VCaP (cell line): Measurements from ENCODE around the gene PLCL2.

Experiments used
- H3K27ac ChIP-seq: fragments of 450-650 bp; 2 replicates; pipeline ENCODE4 v1.5.1; 2017
- TF ChIP-seq, protein P1 (sequence below): fragments of 450-650 bp; conservative IDR thresholded peaks from 2 replicates; pipeline ENCODE4 v1.5.1; 2017; ENCODE audit warnings: mild to moderate bottlenecking, moderate library complexity

Gene PLCL2

DNA sequence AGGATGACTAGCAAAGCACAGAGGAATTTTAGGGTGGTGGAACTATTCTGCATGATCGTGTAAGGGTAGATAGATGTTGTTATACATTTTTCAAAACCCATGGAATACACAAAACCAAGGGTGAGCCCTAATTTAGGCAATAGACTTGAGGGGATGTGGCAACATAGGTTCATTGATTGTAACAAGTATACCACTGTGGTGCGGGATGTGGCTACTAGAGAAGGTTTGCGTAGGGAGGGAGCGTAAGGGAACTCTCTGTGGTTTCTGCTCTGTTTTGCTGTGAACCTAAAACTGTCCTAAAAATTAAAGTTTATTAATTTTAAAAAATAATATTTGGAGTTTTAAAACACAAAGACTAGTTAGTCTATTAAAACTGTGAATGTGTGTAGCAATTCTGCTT is 202.8 kb downstream of the PLCL2 start:
- no peak overlapping the region for H3K27ac ChIP-seq
- TF ChIP-seq, protein P1, sequence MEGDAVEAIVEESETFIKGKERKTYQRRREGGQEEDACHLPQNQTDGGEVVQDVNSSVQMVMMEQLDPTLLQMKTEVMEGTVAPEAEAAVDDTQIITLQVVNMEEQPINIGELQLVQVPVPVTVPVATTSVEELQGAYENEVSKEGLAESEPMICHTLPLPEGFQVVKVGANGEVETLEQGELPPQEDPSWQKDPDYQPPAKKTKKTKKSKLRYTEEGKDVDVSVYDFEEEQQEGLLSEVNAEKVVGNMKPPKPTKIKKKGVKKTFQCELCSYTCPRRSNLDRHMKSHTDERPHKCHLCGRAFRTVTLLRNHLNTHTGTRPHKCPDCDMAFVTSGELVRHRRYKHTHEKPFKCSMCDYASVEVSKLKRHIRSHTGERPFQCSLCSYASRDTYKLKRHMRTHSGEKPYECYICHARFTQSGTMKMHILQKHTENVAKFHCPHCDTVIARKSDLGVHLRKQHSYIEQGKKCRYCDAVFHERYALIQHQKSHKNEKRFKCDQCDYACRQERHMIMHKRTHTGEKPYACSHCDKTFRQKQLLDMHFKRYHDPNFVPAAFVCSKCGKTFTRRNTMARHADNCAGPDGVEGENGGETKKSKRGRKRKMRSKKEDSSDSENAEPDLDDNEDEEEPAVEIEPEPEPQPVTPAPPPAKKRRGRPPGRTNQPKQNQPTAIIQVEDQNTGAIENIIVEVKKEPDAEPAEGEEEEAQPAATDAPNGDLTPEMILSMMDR = no peak

DNA sequence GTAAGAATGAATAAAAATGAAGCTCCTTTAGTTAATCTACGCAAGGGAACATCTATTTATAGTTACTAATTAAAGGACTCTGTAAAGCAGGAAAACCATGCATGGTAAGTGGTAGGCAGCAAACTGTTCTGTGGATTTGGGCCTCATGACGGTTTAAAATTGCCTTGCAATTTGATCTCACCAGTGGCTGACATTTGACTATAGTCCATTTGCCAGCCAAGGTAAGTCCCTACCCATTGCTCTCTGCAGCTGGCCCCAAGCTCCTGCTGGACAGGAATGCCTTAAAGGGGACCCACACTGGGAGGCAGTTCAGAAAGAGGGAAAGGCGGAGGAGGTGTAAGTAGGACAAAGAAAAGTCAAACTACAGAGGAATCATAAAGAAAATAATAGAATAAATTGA is 203.3 kb downstream of the PLCL2 start:
- TF ChIP-seq, protein P1 = no peak
- no peak overlapping the region for H3K27ac ChIP-seq

DNA sequence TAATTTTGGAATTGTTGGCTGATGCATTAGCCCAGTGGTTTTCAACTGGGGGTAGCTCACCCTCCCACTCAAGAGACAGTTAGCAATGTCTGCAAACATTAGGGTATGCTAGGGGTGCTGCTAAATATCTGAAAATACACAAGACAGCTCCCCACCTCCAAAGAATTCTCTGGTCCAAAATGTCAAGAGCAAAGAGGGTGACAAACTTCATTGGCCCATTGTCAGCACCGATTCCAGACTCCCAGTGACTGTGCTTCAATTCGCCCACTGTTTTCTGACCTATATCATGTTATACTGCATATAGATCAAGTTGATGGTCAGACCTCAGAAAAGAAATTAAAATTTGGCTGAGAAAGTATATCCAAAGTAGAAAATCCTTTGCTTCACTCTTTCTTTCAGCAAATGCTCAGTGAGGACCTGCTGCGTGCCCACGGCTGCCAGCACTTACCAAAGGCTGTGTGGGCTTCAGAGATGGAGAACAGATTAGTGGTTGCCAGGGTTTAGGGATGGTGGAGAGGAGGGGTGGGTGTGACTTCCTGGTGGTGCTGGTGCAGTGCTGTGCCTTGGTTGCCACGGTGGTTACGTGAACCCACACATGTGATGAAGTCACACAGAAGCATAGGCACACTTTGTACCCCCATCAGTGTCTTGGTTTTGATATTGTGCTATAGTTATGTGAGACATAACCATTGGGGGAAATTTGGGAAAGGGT is 204.0 kb downstream of the PLCL2 start:
- TF ChIP-seq, protein P1 = no peak
- H3K27ac ChIP-seq = no peak overlapping the region

DNA sequence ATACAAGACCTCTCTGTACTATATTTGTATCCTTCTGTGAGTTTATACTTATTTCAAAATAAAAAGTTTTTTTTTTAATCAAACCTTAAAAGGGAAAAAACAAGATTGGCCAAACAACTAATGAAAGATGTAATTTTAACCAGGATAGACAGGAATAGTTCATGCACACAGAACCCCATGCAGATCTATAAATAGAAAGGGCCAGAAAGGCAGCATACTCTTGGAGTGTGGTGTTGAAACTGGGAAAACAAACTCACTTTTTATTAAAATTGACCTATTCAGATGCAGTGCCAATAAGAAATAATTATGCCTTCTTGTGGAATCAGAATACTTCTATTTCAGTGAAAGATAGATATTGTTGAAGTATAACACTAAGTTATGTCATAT is 204.6 kb downstream of the PLCL2 start:
- TF ChIP-seq, protein P1 = no peak
- no peak overlapping the region for H3K27ac ChIP-seq

DNA sequence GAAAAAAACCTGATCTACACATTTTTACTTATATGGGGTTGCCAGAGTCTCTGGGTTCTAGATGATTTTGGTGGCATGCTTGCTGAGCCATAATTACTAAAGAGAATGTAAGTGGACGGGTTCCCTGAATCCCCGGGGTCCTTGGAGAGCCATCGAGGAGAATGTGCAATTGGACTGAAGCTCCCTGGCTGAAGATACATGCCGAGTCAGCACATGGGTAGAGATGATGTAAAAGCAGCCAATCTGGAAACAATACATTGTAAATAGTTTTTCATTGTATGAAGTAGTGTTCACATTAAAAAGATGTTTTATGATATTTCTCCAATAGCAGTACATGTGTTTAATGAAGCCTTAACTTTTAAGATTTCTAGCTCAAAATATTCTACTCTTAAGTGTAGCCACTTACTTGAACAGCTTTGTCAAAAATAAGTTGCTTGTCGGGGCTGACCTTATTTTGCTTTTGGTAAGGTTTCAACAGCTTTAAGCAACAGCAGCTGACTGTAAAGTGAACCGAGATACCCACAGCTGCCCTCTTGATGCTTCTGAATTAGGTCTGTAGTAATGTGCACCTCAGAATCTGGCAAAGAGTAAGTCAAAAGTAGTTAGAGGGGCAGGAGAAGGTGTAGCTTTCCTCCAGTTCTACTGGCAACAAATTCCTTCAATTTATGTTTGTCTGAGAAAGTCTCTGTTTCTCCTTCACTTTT is 205.7 kb downstream of the PLCL2 start:
- H3K27ac ChIP-seq = no peak overlapping the region
- TF ChIP-seq, protein P1 = no peak

DNA sequence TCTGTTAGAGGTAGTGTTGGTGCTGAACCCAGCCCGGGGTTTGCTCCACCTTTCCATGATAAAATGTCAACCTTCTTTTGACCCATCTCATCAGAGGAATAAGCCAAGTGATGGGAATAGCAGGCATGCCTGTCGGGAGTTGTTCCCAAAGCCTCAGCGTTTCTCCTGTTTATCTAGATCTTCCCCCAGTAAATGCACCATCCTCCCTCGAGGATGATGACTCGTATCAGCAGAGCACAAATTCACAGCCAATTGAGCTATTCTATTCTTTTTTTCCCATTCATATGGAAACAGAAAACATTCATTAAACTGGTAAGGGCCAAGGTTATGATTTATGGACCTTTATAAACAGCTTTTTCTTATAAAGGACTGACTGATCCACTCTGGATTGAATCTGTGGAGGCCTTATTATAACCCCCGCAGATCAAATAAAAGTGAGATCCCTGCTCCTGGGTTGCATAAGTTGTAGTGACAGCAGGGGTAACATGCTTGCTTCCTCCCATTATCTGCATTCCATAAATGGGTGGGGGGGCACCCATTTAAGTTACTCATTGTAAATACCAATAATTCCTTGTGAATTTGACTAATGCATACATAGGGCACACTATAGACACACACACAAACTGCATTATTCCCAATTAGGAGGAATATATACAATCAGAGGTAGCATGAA is 207.3 kb downstream of the PLCL2 start:
- TF ChIP-seq, protein P1 = no peak
- H3K27ac ChIP-seq = no peak overlapping the region; the same call in 1 of the 2 replicates

DNA sequence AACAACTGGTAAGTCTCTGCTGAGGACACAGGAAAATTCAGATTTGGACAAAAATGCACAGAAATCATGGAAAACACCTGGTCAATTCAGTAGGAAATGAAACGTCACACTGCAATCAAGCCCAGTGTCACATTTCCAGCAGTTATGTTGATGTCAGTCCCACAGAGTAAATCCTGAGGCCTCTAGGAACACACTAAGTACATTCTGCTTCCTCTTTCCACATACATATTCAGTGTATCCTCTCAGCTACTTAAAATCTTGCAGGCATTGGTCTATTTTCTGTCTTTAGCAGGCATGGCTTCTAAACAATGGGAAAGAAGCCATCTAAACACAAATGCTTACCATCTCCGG is 207.8 kb downstream of the PLCL2 start:
- TF ChIP-seq, protein P1 = no peak
- H3K27ac ChIP-seq = no peak overlapping the region
